H9 (cell line): Measurements from ENCODE around the gene LRRC53. TPM values are rescaled to one million over a fixed set of nuclear protein-coding genes. Genes with fewer than 3 reads are reported as not detected.

Experiments used
- DNase-seq: peaks from one replicate; pipeline ENCODE4 v3.0.0-alpha.2; 2017
- H2AFZ ChIP-seq: one replicate; pipeline ENCODE4 v1.6.1; 2013; ENCODE audit warnings: mild to moderate bottlenecking, low read length, control low read depth, moderate library complexity
- H2AK5ac ChIP-seq: 2 replicates; pipeline ENCODE4 v1.6.1; 2013; ENCODE audit warnings: low read length, control low read depth, mixed read lengths; ENCODE audit not compliant: insufficient read length
- H2BK120ac ChIP-seq: one replicate; pipeline ENCODE4 v1.6.1; 2013; ENCODE audit warnings: low read depth, mild to moderate bottlenecking, low read length, control low read depth, inconsistent platforms; ENCODE audit not compliant: poor library complexity, severe bottlenecking
- H2BK12ac ChIP-seq: 2 replicates; pipeline ENCODE4 v1.6.1; 2013; ENCODE audit warnings: low read length, control low read depth, mixed read lengths, low read depth; ENCODE audit not compliant: insufficient read length
- H2BK15ac ChIP-seq: 2 replicates; pipeline ENCODE4 v1.6.1; 2013; ENCODE audit warnings: low read depth, low read length, control low read depth
- H2BK20ac ChIP-seq: one replicate; pipeline ENCODE4 v1.6.1; 2013; ENCODE audit warnings: low read depth, mild to moderate bottlenecking, low read length, control low read depth, inconsistent platforms; ENCODE audit not compliant: poor library complexity, severe bottlenecking
- H2BK5ac ChIP-seq: 2 replicates; pipeline ENCODE4 v1.6.1; 2013; ENCODE audit warnings: low read length, control low read depth, mixed read lengths; ENCODE audit not compliant: insufficient read length
- H3K14ac ChIP-seq: 2 replicates; pipeline ENCODE4 v1.6.1; 2013; ENCODE audit warnings: low read length, control low read depth; ENCODE audit not compliant: insufficient read depth
- H3K18ac ChIP-seq: 2 replicates; pipeline ENCODE4 v1.6.1; 2013; ENCODE audit warnings: low read depth, mild to moderate bottlenecking, mixed read lengths, low read length, control low read depth; ENCODE audit not compliant: insufficient read length
- H3K23ac ChIP-seq: 2 replicates; pipeline ENCODE4 v1.6.1; 2013; ENCODE audit warnings: low read length, control low read depth, mixed read lengths, low read depth; ENCODE audit not compliant: insufficient read length
- H3K23me2 ChIP-seq: 2 replicates; pipeline ENCODE4 v1.6.1; 2013; ENCODE audit warnings: low read depth, mild to moderate bottlenecking, mixed read lengths, low read length, control low read depth; ENCODE audit not compliant: insufficient read length, poor library complexity, severe bottlenecking
- H3K27ac ChIP-seq: 2 replicates; pipeline ENCODE4 v1.5.1; 2013; ENCODE audit warnings: low read length, control low read depth, mixed read lengths, low read depth; ENCODE audit not compliant: insufficient read length
- H3K27me3 ChIP-seq: 2 replicates; pipeline ENCODE4 v1.6.1; 2013; ENCODE audit warnings: low read length, control low read depth, inconsistent platforms; ENCODE audit not compliant: insufficient read depth
- H3K4ac ChIP-seq: 2 replicates; pipeline ENCODE4 v1.6.1; 2013; ENCODE audit warnings: low read depth, mild to moderate bottlenecking, control low read depth, inconsistent platforms, low read length, moderate library complexity
- H3K4me1 ChIP-seq: 2 replicates; pipeline ENCODE4 v1.6.1; 2013; ENCODE audit warnings: low read length, control low read depth, inconsistent platforms; ENCODE audit not compliant: insufficient read depth
- H3K4me2 ChIP-seq: 2 replicates; pipeline ENCODE4 v1.6.1; 2013; ENCODE audit warnings: low read length, control low read depth, mixed read lengths; ENCODE audit not compliant: insufficient read length, insufficient read depth
- H3K56ac ChIP-seq: 2 replicates; pipeline ENCODE4 v1.6.1; 2013; ENCODE audit warnings: low read depth, mild to moderate bottlenecking, mixed read lengths, low read length, control low read depth; ENCODE audit not compliant: insufficient read length
- H3K79me1 ChIP-seq: 2 replicates; pipeline ENCODE4 v1.6.1; 2013; ENCODE audit warnings: low read depth, mild to moderate bottlenecking, moderate library complexity, low read length, control low read depth, inconsistent platforms; ENCODE audit not compliant: insufficient read depth, poor library complexity, severe bottlenecking
- H3K79me2 ChIP-seq: 2 replicates; pipeline ENCODE4 v1.6.1; 2013; ENCODE audit warnings: low read length, control low read depth, inconsistent platforms; ENCODE audit not compliant: insufficient read depth
- H3K9ac ChIP-seq: 2 replicates; pipeline ENCODE4 v1.6.1; 2013; ENCODE audit warnings: low read length, control low read depth, mixed read lengths; ENCODE audit not compliant: insufficient read length; ENCODE audit errors: extremely low read depth
- H3K9me3 ChIP-seq: one replicate; pipeline ENCODE4 v1.6.1; 2013; ENCODE audit warnings: low read depth, low read length, inconsistent platforms; ENCODE audit not compliant: control insufficient read depth
- H3T11ph ChIP-seq: one replicate; pipeline ENCODE4 v1.6.1; 2013; ENCODE audit warnings: mild to moderate bottlenecking, low read length, control low read depth, inconsistent platforms
- H4K20me1 ChIP-seq: one replicate; pipeline ENCODE4 v1.6.1; 2013; ENCODE audit not compliant: control insufficient read depth, insufficient read length, insufficient read depth
- H4K5ac ChIP-seq: 2 replicates; pipeline ENCODE4 v1.6.1; 2013; ENCODE audit warnings: low read depth, mild to moderate bottlenecking, mixed read lengths, low read length, control low read depth; ENCODE audit not compliant: insufficient read length
- H4K8ac ChIP-seq: replicated peaks from 2 replicates; pipeline ENCODE4 v1.6.1; 2013; ENCODE audit warnings: low read length, control low read depth, mixed read lengths, low read depth; ENCODE audit not compliant: insufficient read length
- H4K91ac ChIP-seq: 2 replicates; pipeline ENCODE4 v1.6.1; 2013; ENCODE audit warnings: low read depth, mild to moderate bottlenecking, moderate library complexity, mixed read lengths, low read length, control low read depth; ENCODE audit not compliant: insufficient read length
- H3K27ac Mint-ChIP-seq, 3 experiments: 2 replicates in 2 of 3; 3 replicates in 1 of 3; pipeline ENCODE4 v1.8.0; 2020 to 2021; ENCODE audit warnings: mixed read lengths in 3 of 3, mild to moderate bottlenecking in 1 of 3, moderate library complexity in 1 of 3
- H3K27me3 Mint-ChIP-seq: 2 replicates; pipeline ENCODE4 v1.8.0; 2021; ENCODE audit warnings: low read depth, mild to moderate bottlenecking, moderate library complexity, mixed read lengths
- H3K36me3 Mint-ChIP-seq, 3 experiments: 2 replicates in 2 of 3; 3 replicates in 1 of 3; pipeline ENCODE4 v1.8.0; 2020 to 2021; ENCODE audit warnings: low read depth in 3 of 3, mixed read lengths in 3 of 3; ENCODE audit not compliant: insufficient read depth in 1 of 3
- H3K4me1 Mint-ChIP-seq, 2 experiments: 2 replicates each; pipeline ENCODE4 v1.8.0; 2020; ENCODE audit warnings: mixed read lengths in 2 of 2
- H3K4me3 Mint-ChIP-seq, 2 experiments: 2 replicates in 1 of 2; 3 replicates in 1 of 2; pipeline ENCODE4 v1.8.0; 2020 to 2021; ENCODE audit warnings: mild to moderate bottlenecking in 2 of 2, mixed read lengths in 2 of 2, moderate library complexity in 1 of 2
- H3K9me3 Mint-ChIP-seq, 2 experiments: 2 replicates in 1 of 2; 3 replicates in 1 of 2; pipeline ENCODE4 v1.8.0; 2020; ENCODE audit warnings: mild to moderate bottlenecking in 2 of 2, mixed read lengths in 2 of 2, moderate library complexity in 1 of 2
- WGBS: extraction: QIAGEN DNeasy Blood & Tissue Kit; methylation state at CpG from one replicate; pipeline ENCODE4 v1.1.7; 2013; ENCODE audit warnings: missing lambda C conversion rate, low lambda C conversion rate, mixed read lengths; ENCODE audit not compliant: insufficient read length; ENCODE audit errors: extremely low coverage; 5-methylcytosine and 5-hydroxymethylcytosine counted together
- total RNA-seq: library from RNA; stranded (reverse); gene quantifications from 2 replicates; pipeline ENCODE4 v1.2.1, GENCODE V29; 2021
- TF ChIP-seq, protein P1 (sequence below): fragments of 200-600 bp; sonication (generic); conservative IDR thresholded peaks from 3 replicates; pipeline ENCODE4 v1.8.0; 2021; ENCODE audit warnings: antibody characterized with exemption, mild to moderate bottlenecking

Gene LRRC53
- total RNA-seq, 1 experiment from 2014 or later = not detected

GRCh38 chr1:74463333-74463988 lies 49.0 kb downstream of the LRRC53 start:
- Mint-ChIP-seq H3K4me1 (peaks cover 18 to 20% of the 10 kb centered on the region in 2 experiments), H3K27ac (no peak overlapping the region; a peak in 1 of 7 replicates), H3K36me3 (peaks cover 0 to 18% (median 0%) of the 10 kb centered on the region in 3 experiments; a peak in 4 of 7 replicates), H3K4me3 (no peak overlapping the region), H3K27me3 (no peaks in the 10 kb centered on the region), H3K9me3 (peaks cover 5 to 7% of the 10 kb centered on the region in 2 experiments; a peak in 2 of 5 replicates)
- Histone ChIP-seq H2AK5ac (no peak overlapping the region), H2BK120ac (no peak overlapping the region), H3K56ac (no peak overlapping the region), H2BK20ac (no peak overlapping the region), H4K20me1 (no peaks in the 10 kb centered on the region), H3K27ac (no peak overlapping the region), H3K79me2 (no peaks in the 10 kb centered on the region), H3K4me1 (no peaks in the 10 kb centered on the region), H3K23ac (no peak overlapping the region), H3K18ac (no peak overlapping the region), H2AFZ (no peak overlapping the region), H2BK5ac (no peak overlapping the region), H4K91ac (no peak overlapping the region), H3K9me3 (no peaks in the 10 kb centered on the region), H3K4ac (no peak overlapping the region), H3K27me3 (no peaks in the 10 kb centered on the region), H3K14ac (no peak overlapping the region), H2BK15ac (no peak overlapping the region), H3T11ph (no peak overlapping the region), H3K9ac (no peak overlapping the region), H3K4me2 (no peak overlapping the region), H3K23me2 (no peaks in the 10 kb centered on the region), H2BK12ac (no peak overlapping the region), H4K8ac (no peak overlapping the region), H4K5ac (no peak overlapping the region), H3K79me1 (no peaks in the 10 kb centered on the region)
- DNase-seq = no peak
- no CpG with 5 or more reads among the region's 9 CpGs for WGBS
- TF ChIP-seq, protein P1, sequence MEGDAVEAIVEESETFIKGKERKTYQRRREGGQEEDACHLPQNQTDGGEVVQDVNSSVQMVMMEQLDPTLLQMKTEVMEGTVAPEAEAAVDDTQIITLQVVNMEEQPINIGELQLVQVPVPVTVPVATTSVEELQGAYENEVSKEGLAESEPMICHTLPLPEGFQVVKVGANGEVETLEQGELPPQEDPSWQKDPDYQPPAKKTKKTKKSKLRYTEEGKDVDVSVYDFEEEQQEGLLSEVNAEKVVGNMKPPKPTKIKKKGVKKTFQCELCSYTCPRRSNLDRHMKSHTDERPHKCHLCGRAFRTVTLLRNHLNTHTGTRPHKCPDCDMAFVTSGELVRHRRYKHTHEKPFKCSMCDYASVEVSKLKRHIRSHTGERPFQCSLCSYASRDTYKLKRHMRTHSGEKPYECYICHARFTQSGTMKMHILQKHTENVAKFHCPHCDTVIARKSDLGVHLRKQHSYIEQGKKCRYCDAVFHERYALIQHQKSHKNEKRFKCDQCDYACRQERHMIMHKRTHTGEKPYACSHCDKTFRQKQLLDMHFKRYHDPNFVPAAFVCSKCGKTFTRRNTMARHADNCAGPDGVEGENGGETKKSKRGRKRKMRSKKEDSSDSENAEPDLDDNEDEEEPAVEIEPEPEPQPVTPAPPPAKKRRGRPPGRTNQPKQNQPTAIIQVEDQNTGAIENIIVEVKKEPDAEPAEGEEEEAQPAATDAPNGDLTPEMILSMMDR = no peak
